Measurements from ENCODE around the gene CIZ1. TPM values are rescaled to one million over a fixed set of nuclear protein-coding genes. Genes with fewer than 3 reads are reported as not detected.
A peak's percentile ranks its signal among the peaks of the same experiment; 100 is the strongest.

The CIZ1 gene
- total RNA-seq, 1 donor from 2014 or later = 170 TPM

DNA sequence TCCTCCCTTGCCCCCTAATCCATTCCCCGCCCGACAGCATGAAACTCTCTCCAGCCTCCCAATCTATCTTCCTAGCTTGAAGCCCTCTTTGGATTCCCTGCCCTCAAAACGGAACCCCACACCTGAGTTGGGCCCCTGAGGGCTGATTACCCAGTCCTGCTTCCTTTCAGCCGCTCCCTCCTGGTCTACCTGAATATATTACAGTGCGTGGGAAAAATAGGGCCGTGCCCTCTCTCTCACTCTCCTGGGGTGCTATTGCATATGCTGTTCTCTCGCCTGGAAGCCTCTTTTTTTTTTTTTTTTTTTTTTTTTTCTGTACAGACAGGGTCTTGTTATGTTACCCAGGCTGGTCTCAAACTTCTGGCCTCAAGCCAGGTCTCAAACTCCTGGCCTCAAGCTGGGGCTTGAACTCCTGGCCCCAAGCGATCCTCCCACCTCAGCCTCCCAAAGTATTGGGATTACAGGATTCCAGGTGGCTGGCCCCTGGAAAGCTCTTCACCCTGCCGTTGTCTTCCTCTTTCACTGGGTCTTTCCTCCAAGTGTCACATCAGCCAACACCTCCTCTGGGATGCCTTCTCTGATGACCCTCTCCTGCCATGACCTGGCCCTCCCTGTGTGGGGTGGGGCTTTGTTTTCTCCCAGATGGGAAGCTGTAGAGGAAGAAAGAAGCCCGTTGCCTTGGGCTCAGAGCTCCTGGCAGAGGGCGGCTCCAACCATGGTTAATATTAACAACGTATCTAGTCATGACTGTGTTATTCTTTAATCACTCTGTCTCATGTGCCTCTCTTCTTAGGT, 20.0 kb upstream of the CIZ1 start:
- H3K4me3 Mint-ChIP-seq (ENCODE audit: unreplicated experiment) = no peak overlapping the region
- H3K4me1 Mint-ChIP-seq (ENCODE audit: unreplicated experiment) = peaks cover 51% of the 10 kb centered on the region

DNA sequence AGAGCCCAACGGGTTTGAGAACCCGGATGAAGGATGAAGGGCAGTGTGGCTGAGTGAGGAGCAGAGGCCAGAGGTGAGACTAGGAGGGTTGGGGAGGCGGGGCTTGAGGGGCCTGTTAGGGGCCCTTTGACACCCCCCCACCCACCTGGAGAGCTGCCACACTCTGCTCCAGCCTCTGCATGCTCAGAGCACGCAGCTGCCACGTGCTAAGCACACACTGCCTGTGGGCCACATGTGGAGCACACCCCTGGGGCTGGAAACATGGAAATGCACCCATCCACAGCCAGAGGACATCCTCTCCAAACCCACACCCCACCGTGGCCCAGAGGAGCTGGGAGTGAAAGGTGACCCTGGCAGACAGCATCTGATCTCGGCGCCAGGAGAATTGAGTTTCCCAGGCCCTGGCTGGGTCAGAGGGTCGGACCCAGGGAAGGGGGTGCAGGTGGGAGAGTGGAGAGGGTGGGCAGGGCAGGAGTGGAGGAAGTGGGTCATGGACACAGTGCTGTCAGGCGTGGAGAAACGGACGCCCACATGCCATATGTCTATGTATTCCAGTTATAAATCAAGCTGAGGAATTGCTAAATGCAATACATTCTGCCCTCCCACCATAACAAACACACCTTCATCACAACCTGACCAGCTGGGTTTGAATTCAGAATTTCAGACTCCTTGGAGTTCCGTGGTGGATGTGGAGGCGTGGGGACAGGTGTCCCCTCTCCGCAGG, 17.7 kb upstream of the CIZ1 start:
- Mint-ChIP-seq H3K27me3 (ENCODE audit: unreplicated experiment) (no peaks in the 10 kb centered on the region), H3K4me3 (ENCODE audit: unreplicated experiment) (no peak overlapping the region), H3K9me3 (ENCODE audit: unreplicated experiment) (no peaks in the 10 kb centered on the region), H3K36me3 (ENCODE audit: unreplicated experiment) (no peaks in the 10 kb centered on the region), H3K4me1 (ENCODE audit: unreplicated experiment) (peaks cover 43% of the 10 kb centered on the region), H3K27ac (ENCODE audit: unreplicated experiment) (no peak overlapping the region)
- DNase-seq (ENCODE audit: extremely low spot score, unreplicated experiment) = no peak
- TF ChIP-seq, protein P1, sequence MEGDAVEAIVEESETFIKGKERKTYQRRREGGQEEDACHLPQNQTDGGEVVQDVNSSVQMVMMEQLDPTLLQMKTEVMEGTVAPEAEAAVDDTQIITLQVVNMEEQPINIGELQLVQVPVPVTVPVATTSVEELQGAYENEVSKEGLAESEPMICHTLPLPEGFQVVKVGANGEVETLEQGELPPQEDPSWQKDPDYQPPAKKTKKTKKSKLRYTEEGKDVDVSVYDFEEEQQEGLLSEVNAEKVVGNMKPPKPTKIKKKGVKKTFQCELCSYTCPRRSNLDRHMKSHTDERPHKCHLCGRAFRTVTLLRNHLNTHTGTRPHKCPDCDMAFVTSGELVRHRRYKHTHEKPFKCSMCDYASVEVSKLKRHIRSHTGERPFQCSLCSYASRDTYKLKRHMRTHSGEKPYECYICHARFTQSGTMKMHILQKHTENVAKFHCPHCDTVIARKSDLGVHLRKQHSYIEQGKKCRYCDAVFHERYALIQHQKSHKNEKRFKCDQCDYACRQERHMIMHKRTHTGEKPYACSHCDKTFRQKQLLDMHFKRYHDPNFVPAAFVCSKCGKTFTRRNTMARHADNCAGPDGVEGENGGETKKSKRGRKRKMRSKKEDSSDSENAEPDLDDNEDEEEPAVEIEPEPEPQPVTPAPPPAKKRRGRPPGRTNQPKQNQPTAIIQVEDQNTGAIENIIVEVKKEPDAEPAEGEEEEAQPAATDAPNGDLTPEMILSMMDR (IDR thresholded peaks at IDR 0.05) = no peak

More for the DNA sequence above, 20.0 kb upstream of the CIZ1 start:
- no peak for DNase-seq (ENCODE audit: extremely low spot score, unreplicated experiment)
- no peaks in the 10 kb centered on the region for H3K27me3 Mint-ChIP-seq (ENCODE audit: unreplicated experiment)
- H3K27ac Mint-ChIP-seq (ENCODE audit: unreplicated experiment) = peak overlapping the region; percentile 65
- H3K36me3 Mint-ChIP-seq (ENCODE audit: unreplicated experiment) = no peaks in the 10 kb centered on the region
- no peaks in the 10 kb centered on the region for H3K9me3 Mint-ChIP-seq (ENCODE audit: unreplicated experiment)
- TF ChIP-seq, protein P1 (IDR thresholded peaks at IDR 0.05) = no peak

DNA sequence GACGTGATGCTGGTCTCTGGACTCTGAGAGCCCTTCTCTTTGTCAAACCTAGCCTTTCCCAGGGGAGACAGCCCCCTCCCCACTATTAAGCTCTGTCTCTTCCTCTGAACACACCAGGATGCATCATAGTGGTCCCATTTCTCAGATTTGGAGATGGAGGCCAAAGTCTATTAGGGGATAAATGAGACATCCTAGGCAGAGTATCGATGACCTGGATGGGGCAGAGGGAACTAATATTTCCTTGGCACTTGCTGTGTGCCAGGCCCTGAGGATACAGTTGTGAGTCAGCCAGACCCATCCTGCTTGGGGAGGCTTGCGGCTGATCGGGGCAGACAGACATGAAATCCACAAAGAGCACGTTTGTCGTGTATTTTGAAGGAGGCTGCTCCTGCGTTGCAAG, 17.0 kb upstream of the CIZ1 start:
- H3K36me3 Mint-ChIP-seq (ENCODE audit: unreplicated experiment) = no peaks in the 10 kb centered on the region
- no peak overlapping the region for H3K27ac Mint-ChIP-seq (ENCODE audit: unreplicated experiment)
- no peaks in the 10 kb centered on the region for H3K9me3 Mint-ChIP-seq (ENCODE audit: unreplicated experiment)
- DNase-seq (ENCODE audit: extremely low spot score, unreplicated experiment) = no peak
- peaks cover 41% of the 10 kb centered on the region for H3K4me1 Mint-ChIP-seq (ENCODE audit: unreplicated experiment)
- no peaks in the 10 kb centered on the region for H3K27me3 Mint-ChIP-seq (ENCODE audit: unreplicated experiment)
- no peak overlapping the region for H3K4me3 Mint-ChIP-seq (ENCODE audit: unreplicated experiment)
- TF ChIP-seq, protein P1 (IDR thresholded peaks at IDR 0.05) = no peak

DNA sequence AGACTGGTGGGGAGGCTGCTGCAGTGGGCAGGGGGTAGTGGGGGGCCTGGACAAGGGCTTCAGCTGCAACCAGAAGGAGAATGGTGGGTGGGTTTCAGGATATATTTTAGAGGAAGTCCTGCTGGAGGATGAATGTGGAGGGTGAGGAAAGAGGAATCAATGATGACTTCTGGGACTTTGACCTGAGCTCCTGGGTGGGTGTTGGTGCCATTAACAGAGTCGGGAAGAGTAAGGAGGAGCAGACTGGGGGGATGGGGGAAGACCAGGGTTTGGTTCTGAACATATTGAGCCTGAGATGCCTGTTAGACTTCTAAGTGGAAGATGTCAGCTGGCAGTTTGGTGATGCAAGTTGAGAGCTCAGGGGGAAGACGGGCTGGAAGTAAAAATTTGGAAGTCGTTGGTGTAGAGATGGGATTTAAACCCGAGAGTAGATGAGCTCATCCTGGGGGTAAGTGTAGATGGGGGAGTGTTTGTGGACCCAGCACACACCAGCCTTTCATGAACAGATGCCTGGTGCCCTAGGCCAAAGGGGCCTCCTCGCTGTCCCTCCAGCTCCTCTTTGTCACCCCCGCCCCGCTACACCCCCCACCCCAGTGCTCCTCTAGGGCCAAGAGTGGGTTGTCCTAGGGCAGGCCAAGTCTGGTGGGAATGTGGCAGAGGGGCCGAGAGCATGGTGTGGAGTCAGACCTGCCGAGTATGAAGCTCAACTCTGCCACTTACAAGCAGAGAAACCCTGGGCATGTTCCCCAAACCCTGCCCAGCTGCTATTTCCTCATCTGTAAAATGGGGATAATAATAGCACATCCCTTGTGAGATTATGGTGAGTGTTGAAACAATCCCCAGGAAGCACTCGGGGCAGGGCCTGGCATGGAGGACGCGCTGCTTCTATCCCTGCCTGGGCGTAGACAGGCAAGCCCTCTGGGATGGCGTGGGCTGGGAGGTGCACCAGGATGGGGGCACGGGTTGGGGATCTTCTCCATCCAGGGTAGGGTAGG, 15.8 kb upstream of the CIZ1 start:
- peaks cover 48% of the 10 kb centered on the region for H3K4me1 Mint-ChIP-seq (ENCODE audit: unreplicated experiment)
- no peaks in the 10 kb centered on the region for H3K9me3 Mint-ChIP-seq (ENCODE audit: unreplicated experiment)
- H3K36me3 Mint-ChIP-seq (ENCODE audit: unreplicated experiment) = no peaks in the 10 kb centered on the region
- no peaks in the 10 kb centered on the region for H3K27me3 Mint-ChIP-seq (ENCODE audit: unreplicated experiment)
- DNase-seq (ENCODE audit: extremely low spot score, unreplicated experiment) = no peak
- H3K27ac Mint-ChIP-seq (ENCODE audit: unreplicated experiment) = no peak overlapping the region
- TF ChIP-seq, protein P1 (IDR thresholded peaks at IDR 0.05) = no peak
- no peak overlapping the region for H3K4me3 Mint-ChIP-seq (ENCODE audit: unreplicated experiment)

Measured in osteocyte (in vitro differentiated cells).